Right lobe of liver (tissue), 6 donors: ENCODE measurements around the gene GRP. TPM values are rescaled to one million over a fixed set of nuclear protein-coding genes. Genes with fewer than 3 reads are reported as not detected.
"Not testable (repeated sequence)": the region's sequence is repeated elsewhere in the genome, so short reads cannot be mapped to it uniquely, and the experiment has no call there.

Experiments
- ATAC-seq, 4 donors: fragments of 200-7000 bp; cut with Tn5 transposase; one replicate each; pipeline ENCODE4 v1.9.1; 2020; ENCODE audit warnings: mild to moderate bottlenecking in 4 of 4, moderate library complexity in 4 of 4
- DNase-seq, 3 donors: peaks; one replicate each; pipeline ENCODE4 v3.0.0-alpha.2; 2020
- H3K27ac ChIP-seq, 3 donors: fragments of 200-600 bp; one replicate each; pipeline ENCODE4 v1.8.0; 2022
- H3K27me3 ChIP-seq, 2 donors: fragments of 200-600 bp; one replicate each; pipeline ENCODE4 v1.8.0; 2022
- H3K36me3 ChIP-seq, 4 donors: fragments of 200-600 bp; sonication (generic) in 1 of 4; one replicate each; pipeline versions ENCODE4 v1.5.1 to v1.8.0; 2017 to 2022; ENCODE audit warnings: control low read depth in 1 of 4
- H3K4me1 ChIP-seq, 4 donors: fragments of 200-600 bp; sonication (generic) in 1 of 4; one replicate each; pipeline versions ENCODE4 v1.5.1 to v1.8.0; 2017 to 2022; ENCODE audit warnings: control low read depth in 1 of 4
- H3K4me3 ChIP-seq, 3 donors: fragments of 200-600 bp; one replicate each; pipeline ENCODE4 v1.8.0; 2022
- H3K9me3 ChIP-seq, 4 donors: fragments of 200-600 bp; sonication (generic) in 1 of 4; one replicate each; pipeline versions ENCODE4 v1.5.1 to v1.8.0; 2017 to 2022; ENCODE audit warnings: control low read depth in 1 of 4
- POLR2A ChIP-seq: fragments of 450-650 bp; IDR thresholded peaks from one replicate; pipeline ENCODE4 v1.6.1; 2017; ENCODE audit warnings: antibody characterized with exemption, mild to moderate bottlenecking
- WGBS: methylation state at CpG from one replicate; pipeline ENCODE4 v1.1.6; 2018; ENCODE audit warnings: low coverage, low lambda C conversion rate; ENCODE audit not compliant: insufficient coverage; ENCODE audit errors: missing lambda C conversion rate; 5-methylcytosine and 5-hydroxymethylcytosine counted together
- intact Hi-C, 2 donors: fragments of 100-400 bp; cut with DNase I; formaldehyde crosslinking; loops; one replicate each; pipeline versions ENCODE4 v1.11.2 to v1.14.1; 2022
- total RNA-seq, 6 experiments: library from RNA; depleted of rRNA in 2 of 6; stranded (reverse); fragments of >200 nt in 2 of 6; fragmentation: NEBNext Ultra II Directional in 3 of 6; extraction: Animal tissue kit (Norgen Biotek cat#: 25700) in 3 of 6; gene quantifications; one replicate each; pipeline versions ENCODE4 v1.1.0 to v1.2.4, GENCODE V29; 2016 to 2023
- TF ChIP-seq, protein P1 (sequence below), 4 donors: fragments of 200-600 bp in 3 of 4; fragments of 450-650 bp in 1 of 4; IDR thresholded peaks; one replicate each; pipeline versions ENCODE4 v1.5.1 to v1.8.0; 2016 to 2022; ENCODE audit warnings: antibody characterized with exemption in 4 of 4, mild to moderate bottlenecking in 2 of 4
- donor health status: DM: no; HTN: yes; CAD: no.
- donor health status: DM: no; HTN: no; CAD: no.
- donor health status: DM: no; HTN: no; CAD: no.
- donor health status: DM: no; HTN: yes; CAD: no.
- donor health status: DM: no; HTN: yes; CAD: no.

Gene GRP
- total RNA-seq, 6 experiments from 2014 or later = not detected

DNA sequence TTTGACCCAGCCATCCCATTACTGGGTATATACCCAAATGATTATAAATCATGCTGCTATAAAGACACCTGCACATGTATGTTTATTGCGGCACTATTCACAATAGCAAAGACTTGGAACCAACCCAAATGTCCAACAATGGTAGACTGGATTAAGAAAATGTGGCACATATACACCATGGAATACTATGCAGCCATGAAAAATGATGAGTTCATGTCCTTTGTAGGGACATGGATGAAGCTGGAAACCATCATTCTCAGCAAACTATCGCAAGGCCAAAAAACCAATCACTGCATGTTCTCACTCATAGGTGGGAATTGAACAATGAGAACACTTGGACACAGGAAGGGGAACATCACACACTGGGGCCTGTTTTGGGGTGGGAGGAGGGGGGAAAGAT lies 42.3 kb downstream of the GRP start:
- H3K36me3 ChIP-seq, intact Hi-C loops, ATAC-seq, H3K27ac ChIP-seq, H3K4me3 ChIP-seq, DNase-seq, H3K4me1 ChIP-seq, H3K9me3 ChIP-seq: not testable (repeated sequence)
- peaks cover 7 to 31% of the 10 kb centered on the region in 2 donors for H3K27me3 ChIP-seq
- 73% methylated on average over 2 of the region's 2 CpGs for WGBS

DNA sequence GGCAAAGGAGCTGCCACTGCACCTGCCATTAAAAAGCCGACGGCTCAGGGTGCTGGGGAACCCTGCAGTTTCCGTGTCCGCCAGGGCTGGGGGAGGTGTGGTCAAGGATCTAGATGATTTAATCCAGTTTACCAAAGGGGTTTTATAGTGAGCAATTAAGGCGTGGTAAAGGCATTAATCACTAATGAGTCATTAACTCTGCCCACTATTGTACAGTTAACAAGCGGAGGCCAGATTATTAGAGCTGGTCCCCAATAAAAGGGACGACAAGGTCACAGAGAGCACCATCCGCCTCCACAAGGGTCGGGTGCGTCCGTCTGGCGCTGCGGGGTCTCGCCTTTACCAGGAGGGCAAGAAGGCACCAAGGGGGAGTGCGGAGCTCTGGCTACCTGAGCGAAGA lies 43.7 kb downstream of the GRP start:
- H3K4me3 ChIP-seq = no peak overlapping the region
- no peak overlapping the region for H3K27ac ChIP-seq
- no peaks in the 10 kb centered on the region for H3K9me3 ChIP-seq
- H3K36me3 ChIP-seq = no peaks in the 10 kb centered on the region
- WGBS = 7% methylated on average over 13 of the region's 16 CpGs
- ATAC-seq = no peak
- no peaks in the 10 kb centered on the region for H3K4me1 ChIP-seq
- intact Hi-C loops = no loop called here
- TF ChIP-seq, protein P1, sequence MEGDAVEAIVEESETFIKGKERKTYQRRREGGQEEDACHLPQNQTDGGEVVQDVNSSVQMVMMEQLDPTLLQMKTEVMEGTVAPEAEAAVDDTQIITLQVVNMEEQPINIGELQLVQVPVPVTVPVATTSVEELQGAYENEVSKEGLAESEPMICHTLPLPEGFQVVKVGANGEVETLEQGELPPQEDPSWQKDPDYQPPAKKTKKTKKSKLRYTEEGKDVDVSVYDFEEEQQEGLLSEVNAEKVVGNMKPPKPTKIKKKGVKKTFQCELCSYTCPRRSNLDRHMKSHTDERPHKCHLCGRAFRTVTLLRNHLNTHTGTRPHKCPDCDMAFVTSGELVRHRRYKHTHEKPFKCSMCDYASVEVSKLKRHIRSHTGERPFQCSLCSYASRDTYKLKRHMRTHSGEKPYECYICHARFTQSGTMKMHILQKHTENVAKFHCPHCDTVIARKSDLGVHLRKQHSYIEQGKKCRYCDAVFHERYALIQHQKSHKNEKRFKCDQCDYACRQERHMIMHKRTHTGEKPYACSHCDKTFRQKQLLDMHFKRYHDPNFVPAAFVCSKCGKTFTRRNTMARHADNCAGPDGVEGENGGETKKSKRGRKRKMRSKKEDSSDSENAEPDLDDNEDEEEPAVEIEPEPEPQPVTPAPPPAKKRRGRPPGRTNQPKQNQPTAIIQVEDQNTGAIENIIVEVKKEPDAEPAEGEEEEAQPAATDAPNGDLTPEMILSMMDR (IDR thresholded peaks at IDR 0.05) = no peak
- TF ChIP-seq POLR2A = no peak
- peaks cover 14 to 44% of the 10 kb centered on the region in 2 donors for H3K27me3 ChIP-seq
- DNase-seq = no peak

DNA sequence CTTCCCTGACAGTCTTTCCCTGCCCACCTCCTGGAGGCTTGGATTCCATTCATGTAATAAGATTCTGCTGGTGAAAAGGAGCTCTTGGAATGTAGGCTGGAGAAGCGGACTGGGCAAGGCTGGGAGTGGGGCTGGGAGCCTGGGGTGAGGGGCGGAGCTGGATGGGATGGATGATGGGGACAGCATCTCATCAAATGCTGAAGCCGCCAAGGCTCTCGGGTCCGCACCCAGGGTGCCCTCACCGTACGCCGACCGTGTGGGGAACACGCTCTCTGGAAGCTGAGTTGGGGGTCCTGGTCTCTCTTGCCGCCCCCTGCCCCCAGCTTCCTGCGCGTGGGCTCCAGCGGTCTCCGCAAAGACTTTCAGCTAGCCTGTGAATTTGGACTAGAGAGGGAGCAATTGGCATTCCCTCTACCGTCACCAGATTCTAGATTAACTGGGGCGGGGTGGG lies 44.2 kb downstream of the GRP start:
- WGBS = 7% methylated on average over 4 of the region's 17 CpGs
- Histone ChIP-seq H3K27ac (no peak overlapping the region), H3K27me3 (peaks cover 14 to 46% of the 10 kb centered on the region in 2 donors), H3K9me3 (no peaks in the 10 kb centered on the region), H3K4me1 (no peaks in the 10 kb centered on the region), H3K36me3 (no peaks in the 10 kb centered on the region), H3K4me3 (no peak overlapping the region)
- DNase-seq (no peak), ATAC-seq (no peak)
- intact Hi-C loops = no loop called here
- no peak for TF ChIP-seq POLR2A
- TF ChIP-seq, protein P1 (IDR thresholded peaks at IDR 0.05) = no peak

DNA sequence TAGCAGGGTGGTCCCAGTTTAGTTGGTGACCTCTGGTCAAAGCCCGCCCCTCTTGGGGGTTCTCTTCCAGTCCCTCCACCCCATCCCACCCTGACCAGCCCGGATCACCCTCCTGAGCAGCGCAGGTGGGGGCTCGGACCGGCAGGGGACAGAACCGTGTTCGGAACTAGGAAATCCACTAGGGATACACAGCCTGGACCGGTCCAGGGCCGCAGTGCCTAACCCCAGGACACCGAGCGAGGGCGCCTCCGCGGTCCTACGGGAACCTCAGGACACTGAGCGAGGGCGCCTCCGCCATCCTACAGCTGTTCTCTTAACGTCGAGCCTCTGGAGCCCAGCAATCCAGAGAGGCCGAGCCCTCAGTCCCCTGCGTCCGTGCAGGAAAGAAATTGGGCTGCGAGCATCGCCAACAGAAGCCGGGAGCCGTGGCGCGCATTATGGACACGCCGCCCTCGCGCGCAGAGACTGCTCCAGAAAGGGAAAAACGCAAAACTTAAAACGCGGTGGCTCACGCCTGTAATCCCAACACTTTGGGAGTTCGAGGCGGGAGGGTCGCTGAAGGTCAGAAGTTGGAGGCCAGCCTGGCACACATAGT lies 44.8 kb downstream of the GRP start:
- Histone ChIP-seq H3K36me3 (no peaks in the 10 kb centered on the region), H3K27me3 (peaks cover 14 to 47% of the 10 kb centered on the region in 2 donors), H3K27ac (no peak overlapping the region), H3K4me1 (no peaks in the 10 kb centered on the region), H3K4me3 (no peak overlapping the region), H3K9me3 (no peaks in the 10 kb centered on the region)
- no peak for DNase-seq
- TF ChIP-seq, protein P1 (IDR thresholded peaks at IDR 0.05) = no peak
- no peak for TF ChIP-seq POLR2A
- intact Hi-C loops = no loop called here
- peak in 1 of 4 donors; percentile 31 for ATAC-seq
- WGBS = 4% methylated on average over 19 of the region's 41 CpGs

DNA sequence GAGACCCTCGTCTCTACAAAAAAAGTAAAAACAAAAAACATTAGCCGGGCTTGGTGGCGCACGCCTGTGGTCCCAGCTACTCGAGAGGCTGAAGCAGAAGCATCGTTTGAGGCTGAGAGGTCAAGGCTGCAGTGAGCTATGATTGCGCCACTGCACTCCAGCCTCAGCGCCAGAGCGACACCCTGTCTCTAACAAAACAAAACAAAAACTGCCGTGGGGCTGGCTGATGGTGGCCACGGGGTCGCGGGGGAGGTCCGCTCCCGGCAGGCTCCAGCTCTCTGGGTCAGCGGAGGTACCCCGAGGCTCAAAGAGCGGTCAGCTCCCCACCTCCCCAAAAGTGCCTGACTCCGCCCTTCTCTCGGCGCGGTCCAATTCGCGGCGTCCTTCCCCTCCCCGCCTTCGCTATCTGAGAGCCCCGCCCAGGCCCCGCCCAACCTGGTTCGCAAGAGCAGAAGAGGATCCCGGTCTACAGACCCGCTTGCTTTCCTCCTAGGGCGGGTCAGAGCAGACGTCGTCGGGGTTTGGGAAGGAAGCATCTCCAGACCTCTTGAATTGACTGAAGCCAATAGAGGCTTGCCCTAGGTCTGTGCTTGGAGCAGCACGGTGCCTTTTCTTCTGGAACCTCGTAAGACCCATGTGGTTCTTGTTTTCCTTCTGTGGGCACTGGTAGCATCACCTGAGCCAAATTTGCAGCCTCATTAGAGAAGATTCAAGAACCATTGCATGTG lies 45.5 kb downstream of the GRP start:
- ATAC-seq = peak in 2 of 4 donors; percentile 31
- 6% methylated on average over 30 of the region's 38 CpGs for WGBS
- H3K27me3 ChIP-seq = peaks cover 14 to 54% of the 10 kb centered on the region in 2 donors
- DNase-seq = no peak
- TF ChIP-seq POLR2A = no peak
- TF ChIP-seq, protein P1 (IDR thresholded peaks at IDR 0.05) = no peak
- no peaks in the 10 kb centered on the region for H3K4me1 ChIP-seq
- H3K9me3 ChIP-seq = no peaks in the 10 kb centered on the region
- intact Hi-C loops = no loop called here
- H3K36me3 ChIP-seq = no peaks in the 10 kb centered on the region
- H3K4me3 ChIP-seq = no peak overlapping the region
- H3K27ac ChIP-seq = no peak overlapping the region
